SK-N-SH (cell line): ENCODE results near the gene UBR3. TPM values are rescaled to one million over a fixed set of nuclear protein-coding genes. Genes with fewer than 3 reads are reported as not detected.

Source experiments
- CTCF ChIA-PET: fragments of 300-600, 350-600 bp; formaldehyde crosslinking; extraction: SDS; loops from one replicate; lab custom pipeline; 2021; lab: Yijun Ruan, JAX
- POLR2A ChIA-PET: fragments of 350-600 bp; sonication (Branson Sonifier 250); formaldehyde crosslinking; extraction: SDS; loops from one replicate; lab custom pipeline; 2020; ENCODE audit warnings: antibody characterized with exemption, inconsistent platforms; lab: Yijun Ruan, JAX
- DNase-seq: peaks from one replicate; pipeline ENCODE4 v3.0.0; 2012
- H2AFZ ChIP-seq: fragments of 200-600 bp; sonication (generic); 2 replicates; pipeline ENCODE4 v1.8.1; 2016; ENCODE audit warnings: antibody characterized with exemption, mild to moderate bottlenecking, low read depth
- H3F3A ChIP-seq: fragments of 200-600 bp; sonication (generic); replicated peaks from 2 replicates; pipeline ENCODE3; 2016; ENCODE audit warnings: antibody characterized with exemption, mild to moderate bottlenecking; ENCODE audit not compliant: insufficient read depth
- H3K27ac ChIP-seq, 2 experiments: fragments of 200-500 bp in 1 of 2; fragments of 200-600 bp in 1 of 2; sonication (Bioruptor generic) in 1 of 2; sonication (generic), shearing (Covaris generic) in 1 of 2; 2 replicates each; pipeline versions ENCODE4 v1.5.1 to v1.6.1; 2014 to 2016; ENCODE audit warnings: low read depth in 2 of 2, inconsistent platforms in 1 of 2, low read length in 1 of 2, mild to moderate bottlenecking in 1 of 2, mixed read lengths in 1 of 2
- H3K27me3 ChIP-seq: fragments of 200-600 bp; sonication (generic), shearing (Covaris generic); 2 replicates; pipeline ENCODE4 v1.6.1; 2016; ENCODE audit warnings: mixed run types; ENCODE audit not compliant: insufficient read depth
- H3K36me3 ChIP-seq, 2 experiments: fragments of 200-500 bp in 1 of 2; fragments of 200-600 bp in 1 of 2; sonication (Bioruptor generic) in 1 of 2; sonication (generic) in 1 of 2; replicated peaks in 1 of 2; 2 replicates each; pipeline versions ENCODE3 to v1.5.1; 2014 to 2016; ENCODE audit warnings: low read length in 1 of 2, mild to moderate bottlenecking in 1 of 2; ENCODE audit not compliant: insufficient read depth in 2 of 2, control insufficient read depth in 1 of 2
- H3K4me1 ChIP-seq, 2 experiments: fragments of 200-500 bp in 1 of 2; fragments of 200-600 bp in 1 of 2; sonication (Bioruptor generic) in 1 of 2; sonication (generic), shearing (Covaris generic) in 1 of 2; 2 replicates each; pipeline versions ENCODE4 v1.5.1 to v1.6.1; 2014 to 2016; ENCODE audit warnings: low read depth in 1 of 2, low read length in 1 of 2, mixed run types in 1 of 2; ENCODE audit not compliant: insufficient read depth in 2 of 2, control insufficient read depth in 1 of 2
- H3K4me2 ChIP-seq: fragments of 200-600 bp; sonication (generic), shearing (Covaris generic); 2 replicates; pipeline ENCODE4 v1.6.1; 2017; ENCODE audit warnings: mixed run types
- H3K4me3 ChIP-seq, 2 experiments: fragments of 200-500 bp in 1 of 2; fragments of 200-600 bp in 1 of 2; sonication (Bioruptor generic) in 1 of 2; sonication (generic), shearing (Covaris generic) in 1 of 2; 2 replicates each; pipeline versions ENCODE4 v1.5.1 to v1.8.1; 2014 to 2016; ENCODE audit warnings: low read depth in 2 of 2, inconsistent platforms in 1 of 2, low read length in 1 of 2, mild to moderate bottlenecking in 1 of 2, mixed read lengths in 1 of 2, moderate library complexity in 1 of 2
- H3K79me2 ChIP-seq: fragments of 200-600 bp; sonication (generic); 2 replicates; pipeline ENCODE4 v1.8.1; 2017; ENCODE audit warnings: mild to moderate bottlenecking; ENCODE audit not compliant: insufficient read depth
- H3K9ac ChIP-seq: fragments of 200-600 bp; sonication (generic); 2 replicates; pipeline ENCODE4 v1.6.1; 2017; ENCODE audit warnings: mixed run types
- H3K9me2 ChIP-seq: fragments of 200-600 bp; sonication (generic); 2 replicates; pipeline ENCODE4 v1.6.1; 2017; ENCODE audit warnings: mixed run types
- H3K9me3 ChIP-seq: fragments of 200-600 bp; sonication (generic); 2 replicates; pipeline ENCODE4 v1.6.1; 2017; ENCODE audit warnings: mixed run types, mild to moderate bottlenecking, moderate library complexity
- H4K20me1 ChIP-seq: fragments of 200-600 bp; sonication (generic); 2 replicates; pipeline ENCODE4 v1.6.1; 2017; ENCODE audit warnings: mild to moderate bottlenecking, mixed run types; ENCODE audit not compliant: insufficient read depth
- CTCF ChIP-seq: fragments of 200-600 bp; sonication (generic); IDR thresholded peaks from 2 replicates; pipeline ENCODE4 v1.6.1; 2017; ENCODE audit warnings: antibody characterized with exemption, mild to moderate bottlenecking, moderate library complexity
- ELF1 ChIP-seq: IDR thresholded peaks from 2 replicates; pipeline ENCODE4 v1.4.0; 2012
- EZH2phosphoT487 ChIP-seq: fragments of 200-600 bp; sonication (generic); IDR thresholded peaks from 2 replicates; pipeline ENCODE4 v1.6.1; 2017; ENCODE audit warnings: low read depth, mixed run types, mild to moderate bottlenecking, antibody characterized with exemption, moderate library complexity, borderline replicate concordance
- FOXM1 ChIP-seq: IDR thresholded peaks from 2 replicates; pipeline ENCODE4 v1.4.0; 2012; ENCODE audit warnings: low read depth, mild to moderate bottlenecking
- GATA2 ChIP-seq: sonication (generic); formaldehyde crosslinking; IDR thresholded peaks from 2 replicates; pipeline ENCODE4 v1.5.0; 2020; ENCODE audit warnings: mild to moderate bottlenecking, missing genetic modification reagents
- IRF3 ChIP-seq: fragments of 150-350 bp; IDR thresholded peaks from 2 replicates; pipeline ENCODE4 v1.6.1; 2016; ENCODE audit warnings: mild to moderate bottlenecking, low read depth, low read length
- MEF2A ChIP-seq: IDR thresholded peaks from 2 replicates; pipeline ENCODE4 v1.4.0; 2012; ENCODE audit warnings: low read depth, borderline replicate concordance
- NFIC ChIP-seq: IDR thresholded peaks from 2 replicates; pipeline ENCODE4 v1.4.0; 2012; ENCODE audit warnings: borderline replicate concordance
- PBX3 ChIP-seq: IDR thresholded peaks from 2 replicates; pipeline ENCODE4; 2012
- REST ChIP-seq: IDR thresholded peaks from 2 replicates; pipeline ENCODE4 v1.6.1; 2012; ENCODE audit warnings: mild to moderate bottlenecking, low read depth, low read length, moderate library complexity
- RXRA ChIP-seq: IDR thresholded peaks from 2 replicates; pipeline ENCODE4 v1.4.0; 2012; ENCODE audit warnings: low read depth, mild to moderate bottlenecking, borderline replicate concordance
- SIN3A ChIP-seq: IDR thresholded peaks from 2 replicates; pipeline ENCODE4 v1.6.1; 2012; ENCODE audit warnings: low read depth, mild to moderate bottlenecking, low read length, moderate library complexity, borderline replicate concordance
- SMC3 ChIP-seq: IDR thresholded peaks from 2 replicates; pipeline ENCODE4 v1.6.1; 2012; ENCODE audit warnings: low read depth, low read length, improper control_type of control experiment
- TAF1 ChIP-seq: IDR thresholded peaks from 2 replicates; pipeline ENCODE4 v1.6.1; 2012; ENCODE audit warnings: low read depth, mild to moderate bottlenecking, low read length, moderate library complexity, borderline replicate concordance
- USF1 ChIP-seq: IDR thresholded peaks from 2 replicates; pipeline ENCODE4 v1.4.0; 2012; ENCODE audit warnings: low read depth, borderline replicate concordance
- USF2 ChIP-seq: fragments of 150-350 bp; IDR thresholded peaks from 2 replicates; pipeline ENCODE4 v1.6.1; 2017; ENCODE audit warnings: antibody characterized with exemption, low read length, low read depth, borderline replicate concordance
- ZBTB33 ChIP-seq: IDR thresholded peaks from 2 replicates; pipeline ENCODE4 v1.4.0; 2012; ENCODE audit warnings: low read depth, borderline replicate concordance
- WGBS: methylation state at CpG from one replicate; pipeline ENCODE4 v1.1.6; 2017; ENCODE audit warnings: low lambda C conversion rate; 5-methylcytosine and 5-hydroxymethylcytosine counted together
- polyA plus RNA-seq, 3 experiments: library from polyadenylated mRNA; depleted of rRNA; stranded (reverse); fragments of >200 nt; gene quantifications; 2 replicates each; pipeline ENCODE4 v1.2.3, GENCODE V29; 2012

Gene UBR3
- polyA plus RNA-seq, 1 of the 3 experiments (the other 2 are of a cell fraction), result 5.2 TPM

GRCh38 chr2:170095380-170095779, 268.1 kb downstream of the UBR3 start (continued):
- TF ChIP-seq CTCF (no peak), RXRA (no peak), GATA2 (CRISPR knock-in tag) (no peak), SMC3 (no peak), ELF1 (no peak), FOXM1 (no peak)

GRCh38 chr2:170098626-170099312, 271.5 kb downstream of the UBR3 start:
- ChIA-PET CTCF (no interaction called here), POLR2A (no interaction called here)
- no peak overlapping the region for H3K27ac ChIP-seq
- H3K36me3 ChIP-seq, result no peaks in the 10 kb centered on the region
- no peak overlapping the region for H3K4me2 ChIP-seq
- H3K9me3 ChIP-seq, result no peaks in the 10 kb centered on the region
- no peaks in the 10 kb centered on the region for H4K20me1 ChIP-seq
- no peaks in the 10 kb centered on the region for H3K4me1 ChIP-seq
- H3K79me2 ChIP-seq, result no peaks in the 10 kb centered on the region
- no peak overlapping the region for H3K4me3 ChIP-seq
- no peak overlapping the region for H2AFZ ChIP-seq
- H3K9me2 ChIP-seq, result no peaks in the 10 kb centered on the region
- H3F3A ChIP-seq, result no peaks in the 10 kb centered on the region
- DNase-seq, result no peak
- WGBS, result 83% methylated on average over 4 of the region's 4 CpGs
- no peak overlapping the region for H3K9ac ChIP-seq
- H3K27me3 ChIP-seq, result no peaks in the 10 kb centered on the region
- TF ChIP-seq PBX3 (no peak), IRF3 (no peak), MEF2A (no peak), TAF1 (no peak), NFIC (no peak), USF2 (no peak), GATA2 (CRISPR knock-in tag) (no peak), REST (no peak), SMC3 (no peak), SIN3A (no peak), EZH2phosphoT487 (no peak), USF1 (no peak), ZBTB33 (no peak)
